ENCODE measurements around the gene CCDC169. TPM values are rescaled to one million over a fixed set of nuclear protein-coding genes. Genes with fewer than 3 reads are reported as not detected.
"Not testable (repeated sequence)": the region's sequence is repeated elsewhere in the genome, so short reads cannot be mapped to it uniquely, and the experiment has no call there.

CCDC169 gene
- 5.6 and 8.5 TPM in 2 replicates for total RNA-seq (2014; rRNA removed; shearing (Covaris generic))

GRCh38 chr13:36297366-36298338 is at the start of gene CCDC169:
Gene CCDC169 (minus strand): TSS chr13:36297814. CDS start chr13:36297719, 95 bp downstream.
- Histone ChIP-seq H3K27ac (peak within 1 kb of the TSS; percentile 88), H3K9me3 (replicated peaks) (no peaks in the 10 kb centered on the region), H3K36me3 (0 out of 2 replicates have a peak, but pooled peaks cover 10% of the 10 kb centered on the region), H3K4me3 (peak within 1 kb of the TSS; percentile 90), H3K27me3 (no peaks in the 10 kb centered on the region), H3K4me1 (no peaks in the 10 kb centered on the region)
- DNase-seq, result peak; percentile 90

GRCh38 chr13:36346222-36347083 is 48.8 kb upstream of the CCDC169 start, which contains the start of gene SPART:
Gene SPART (minus strand): TSS chr13:36346394. CDS start chr13:36335830, 10,564 bp downstream.
- Histone ChIP-seq H3K36me3 (peaks cover 6% of the 10 kb centered on the region; the same call in 1 of the 2 replicates), H3K27ac (peak within 1 kb of the TSS; percentile 94), H3K9me3 (replicated peaks) (no peaks in the 10 kb centered on the region), H3K4me1 (peaks cover 6% of the 10 kb centered on the region; the same call in 1 of the 2 replicates), H3K4me3 (peak within 1 kb of the TSS; percentile 82), H3K27me3 (no peaks in the 10 kb centered on the region)
- DNase-seq, result peak; percentile 94 to 98

DNA sequence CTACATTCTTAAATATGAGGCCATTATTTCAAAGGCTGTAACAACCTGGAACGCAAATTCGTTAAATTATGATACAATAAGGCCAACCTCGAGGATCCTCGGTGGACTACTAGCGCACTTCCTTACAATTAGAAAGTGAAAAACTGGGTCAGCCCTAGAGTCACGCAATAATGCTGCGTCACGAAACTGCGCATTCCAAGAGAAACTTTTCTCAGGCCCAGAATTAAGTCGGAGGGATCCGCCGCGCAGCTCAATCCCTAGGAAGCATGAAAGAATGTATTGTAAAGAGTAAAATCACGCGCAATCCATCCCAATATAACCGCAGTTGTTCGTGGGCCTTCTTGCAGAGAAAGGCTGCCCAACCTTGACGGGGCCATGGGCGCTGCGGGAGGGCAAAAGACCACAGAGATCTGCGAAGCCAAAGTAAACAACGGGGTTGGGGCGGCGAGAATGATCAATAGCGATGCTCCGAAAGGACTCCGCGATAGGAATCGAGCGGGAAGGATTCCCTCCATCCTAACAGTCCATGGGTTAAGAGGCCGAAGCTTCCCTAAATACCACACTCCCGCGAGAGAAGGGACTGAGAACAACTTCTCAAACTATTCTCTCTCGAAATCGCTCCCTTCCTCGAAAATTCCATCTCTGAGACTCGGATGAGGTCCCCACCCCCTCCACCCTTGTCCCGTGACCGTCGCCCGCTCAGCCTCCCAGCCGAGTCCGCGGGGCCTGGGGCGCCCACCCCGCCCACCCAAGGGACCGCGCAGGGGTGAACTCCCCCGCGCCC is 48.0 kb upstream of the CCDC169 start:
- peak overlapping the region; percentile 94 for H3K27ac ChIP-seq
- peaks cover 6% of the 10 kb centered on the region; the same call in 1 of the 2 replicates for H3K4me1 ChIP-seq
- no peaks in the 10 kb centered on the region for H3K27me3 ChIP-seq
- peak; percentile 73 to 79 for DNase-seq
- H3K36me3 ChIP-seq, result peaks cover 10% of the 10 kb centered on the region
- H3K9me3 ChIP-seq (replicated peaks), result no peaks in the 10 kb centered on the region; the same call in 1 of the 2 replicates
- H3K4me3 ChIP-seq, result peak overlapping the region; percentile 82

DNA sequence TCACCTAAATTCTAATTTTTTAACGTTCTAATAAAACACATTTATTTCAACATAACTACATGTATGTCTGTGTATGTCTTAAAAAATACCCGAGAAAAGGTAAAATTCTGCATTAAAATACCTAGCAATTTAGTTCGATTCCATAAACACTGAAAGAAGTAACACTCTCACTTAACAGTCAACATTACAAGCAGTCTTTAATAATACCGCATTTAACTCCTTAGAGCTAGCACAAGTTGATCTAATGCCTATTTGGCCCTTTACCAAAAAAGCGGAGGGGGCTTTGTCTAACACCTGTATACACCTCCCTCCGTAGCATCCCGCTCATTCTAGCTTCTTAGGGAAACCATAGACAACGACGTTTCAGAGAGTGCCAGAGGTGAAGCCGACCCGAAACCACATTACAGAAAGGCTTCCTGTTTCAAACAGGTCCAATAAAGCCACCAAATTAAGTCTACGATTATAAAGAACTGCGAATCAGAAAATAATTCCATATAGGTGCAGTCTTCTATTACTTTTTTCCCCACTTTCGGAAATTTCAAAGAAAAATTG is 47.3 kb upstream of the CCDC169 start:
- DNase-seq, result peak; percentile 27 to 57
- Histone ChIP-seq H3K27ac (peak overlapping the region; percentile 94), H3K4me3 (peak overlapping the region; percentile 82), H3K36me3 (peaks cover 10% of the 10 kb centered on the region), H3K27me3 (no peaks in the 10 kb centered on the region), H3K9me3 (replicated peaks) (no peaks in the 10 kb centered on the region; the same call in 1 of the 2 replicates), H3K4me1 (peaks cover 6% of the 10 kb centered on the region; the same call in 1 of the 2 replicates)

GRCh38 chr13:36344173-36344572 is 46.6 kb upstream of the CCDC169 start:
- peak in 1 of 2 experiments; percentile 45 for DNase-seq
- peak overlapping the region; percentile 82 for H3K4me3 ChIP-seq
- peak overlapping the region; percentile 94 for H3K27ac ChIP-seq

GRCh38 chr13:36343766-36344165 is 46.2 kb upstream of the CCDC169 start:
- peak overlapping the region; percentile 82 for H3K4me3 ChIP-seq
- H3K36me3 ChIP-seq, result peaks cover 10% of the 10 kb centered on the region
- H3K27me3 ChIP-seq, result no peaks in the 10 kb centered on the region
- no peaks in the 10 kb centered on the region; the same call in 1 of the 2 replicates for H3K9me3 ChIP-seq (replicated peaks)
- H3K27ac ChIP-seq, result no peak overlapping the region
- H3K4me1 ChIP-seq, result peaks cover 6% of the 10 kb centered on the region; the same call in 1 of the 2 replicates
- DNase-seq, result no peak

More at GRCh38 chr13:36344173-36344572, 46.6 kb upstream of the CCDC169 start:
- Histone ChIP-seq H3K9me3 (replicated peaks) (no peaks in the 10 kb centered on the region; the same call in 1 of the 2 replicates), H3K36me3 (peaks cover 10% of the 10 kb centered on the region), H3K4me1 (peaks cover 6% of the 10 kb centered on the region; the same call in 1 of the 2 replicates), H3K27me3 (no peaks in the 10 kb centered on the region)

- no peak for DNase-seq
- H3K36me3 ChIP-seq, result peaks cover 10% of the 10 kb centered on the region
- peaks cover 6% of the 10 kb centered on the region; the same call in 1 of the 2 replicates for H3K4me1 ChIP-seq
- no peaks in the 10 kb centered on the region; the same call in 1 of the 2 replicates for H3K9me3 ChIP-seq (replicated peaks)
- H3K27ac ChIP-seq, result no peak overlapping the region
- no peak overlapping the region for H3K4me3 ChIP-seq
- H3K27me3 ChIP-seq, result no peaks in the 10 kb centered on the region
Observed at GRCh38 chr13:36342715-36343114, 45.1 kb upstream of the CCDC169 start.

DNA sequence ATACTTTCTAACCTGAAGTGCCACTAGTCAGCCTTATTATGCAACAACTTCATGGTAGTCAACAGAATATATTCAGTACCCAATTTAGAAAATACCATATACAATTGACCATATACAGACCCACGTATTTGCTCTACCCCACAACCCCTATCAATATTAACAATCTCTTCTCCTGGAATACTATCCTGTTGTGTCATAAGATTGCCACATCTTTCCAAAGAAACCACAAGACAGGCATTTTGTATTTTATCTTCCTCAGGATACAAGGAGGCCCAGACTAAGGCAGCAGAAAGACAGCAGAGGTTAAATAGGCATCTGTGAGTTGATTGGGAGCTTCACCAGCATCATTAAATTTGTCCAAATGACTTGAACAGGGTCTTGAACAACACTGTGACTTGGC is 44.1 kb upstream of the CCDC169 start:
- Histone ChIP-seq H3K4me1 (peaks cover 6% of the 10 kb centered on the region; the same call in 1 of the 2 replicates), H3K36me3 (peaks cover 12% of the 10 kb centered on the region), H3K9me3 (replicated peaks) (no peaks in the 10 kb centered on the region; the same call in 1 of the 2 replicates), H3K27me3 (no peaks in the 10 kb centered on the region), H3K4me3 (no peak overlapping the region), H3K27ac (no peak overlapping the region)
- no peak for DNase-seq

- Histone ChIP-seq H3K9me3 (replicated peaks) (no peaks in the 10 kb centered on the region; the same call in 1 of the 2 replicates), H3K27ac (no peak overlapping the region), H3K27me3 (no peaks in the 10 kb centered on the region), H3K36me3 (peaks cover 24% of the 10 kb centered on the region), H3K4me3 (no peak overlapping the region), H3K4me1 (peaks cover 6% of the 10 kb centered on the region; the same call in 1 of the 2 replicates)
- no peak for DNase-seq
Observed at GRCh38 chr13:36339600-36340155, 42.1 kb upstream of the CCDC169 start.

- Histone ChIP-seq H3K27ac (no peak overlapping the region), H3K4me3 (no peak overlapping the region), H3K27me3 (no peaks in the 10 kb centered on the region), H3K9me3 (replicated peaks) (no peaks in the 10 kb centered on the region; the same call in 1 of the 2 replicates), H3K4me1 (no peaks in the 10 kb centered on the region; the same call in 1 of the 2 replicates), H3K36me3 (peaks cover 33% of the 10 kb centered on the region)
- DNase-seq, result no peak
Observed at GRCh38 chr13:36337938-36338641, 40.5 kb upstream of the CCDC169 start.

DNA sequence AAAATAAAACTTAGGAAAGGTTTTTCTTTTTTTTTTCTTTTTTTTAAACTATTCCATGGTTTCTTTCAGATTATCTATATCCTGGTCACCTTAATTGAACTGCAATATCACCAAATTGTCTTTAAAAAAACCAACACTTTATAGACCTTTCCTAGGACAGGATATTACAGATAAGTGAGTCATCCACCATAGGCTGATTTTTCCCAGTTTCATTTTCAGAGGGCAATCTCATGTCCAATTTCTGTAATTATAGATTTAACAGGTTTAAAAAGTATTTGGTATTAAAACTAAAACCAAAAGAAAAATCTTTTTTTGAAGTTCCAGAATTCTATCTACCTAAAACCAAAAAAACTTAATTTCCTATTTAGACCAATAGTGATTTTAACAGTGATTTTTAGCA is 35.4 kb upstream of the CCDC169 start:
- no peak overlapping the region for H3K4me3 ChIP-seq
- H3K36me3 ChIP-seq, result peaks cover 74% of the 10 kb centered on the region
- no peak for DNase-seq

DNA sequence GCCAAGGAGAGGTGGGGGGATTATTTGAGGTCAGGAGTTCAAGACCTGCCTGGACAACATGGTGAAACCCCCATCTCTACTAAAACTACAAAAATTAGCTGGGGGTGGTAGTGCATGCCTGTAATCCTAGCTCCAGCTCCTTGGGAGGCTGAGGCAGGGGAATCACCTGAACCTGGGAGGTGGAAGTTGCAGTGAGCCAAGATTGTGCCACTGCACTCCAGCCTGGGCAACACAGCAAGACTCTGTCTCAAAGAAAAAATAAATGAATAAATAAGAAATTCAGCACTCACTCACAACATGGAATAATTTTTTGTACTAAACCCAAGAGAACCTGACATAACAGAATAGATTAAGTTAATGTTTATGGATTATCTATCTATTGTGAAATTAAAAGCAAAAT is 34.6 kb upstream of the CCDC169 start:
- H3K4me3 ChIP-seq; H3K27me3 ChIP-seq; H3K4me1 ChIP-seq; H3K27ac ChIP-seq; DNase-seq; H3K9me3 ChIP-seq (replicated peaks): not testable (repeated sequence)
- H3K36me3 ChIP-seq, result peaks cover 81% of the 10 kb centered on the region

More for the DNA sequence above, 35.4 kb upstream of the CCDC169 start:
- H3K9me3 ChIP-seq (replicated peaks), result no peaks in the 10 kb centered on the region
- H3K27ac ChIP-seq, result no peak overlapping the region
- H3K27me3 ChIP-seq, result no peaks in the 10 kb centered on the region
- no peaks in the 10 kb centered on the region; the same call in 1 of the 2 replicates for H3K4me1 ChIP-seq
